Muscle of leg (tissue), 11 donors: Measurements from ENCODE around the gene PHTF2. TPM values are rescaled to one million over a fixed set of nuclear protein-coding genes. Genes with fewer than 3 reads are reported as not detected.
A peak's percentile ranks its signal among the peaks of the same experiment; 100 is the strongest.

Experiments used
- DNase-seq: peaks from one replicate; pipeline ENCODE4 v3.0.0; 2013
- H3K27ac ChIP-seq: one replicate; pipeline ENCODE4 v1.5.1; 2013; ENCODE audit warnings: mild to moderate bottlenecking, low read length, control low read depth
- H3K27me3 ChIP-seq: one replicate; pipeline ENCODE4 v1.6.1; 2013; ENCODE audit warnings: low read length; ENCODE audit not compliant: control insufficient read depth, insufficient read depth
- H3K36me3 ChIP-seq: one replicate; pipeline ENCODE4 v1.6.1; 2013; ENCODE audit warnings: low read length; ENCODE audit not compliant: control insufficient read depth, insufficient read depth
- H3K4me1 ChIP-seq: one replicate; pipeline ENCODE4 v1.6.1; 2013; ENCODE audit warnings: low read length; ENCODE audit not compliant: control insufficient read depth, insufficient read depth
- H3K4me3 ChIP-seq: one replicate; pipeline ENCODE4 v1.5.1; 2013; ENCODE audit warnings: low read length, control low read depth
- H3K9me3 ChIP-seq: replicated peaks from 2 replicates; pipeline ENCODE4 v1.6.1; 2013; ENCODE audit warnings: low read depth, low read length; ENCODE audit not compliant: control insufficient read depth
- WGBS: methylation state at CpG from one replicate; pipeline ENCODE4 v1.1.5; 2013; ENCODE audit warnings: missing lambda C conversion rate; ENCODE audit not compliant: insufficient coverage; 5-methylcytosine and 5-hydroxymethylcytosine counted together
- polyA plus RNA-seq, 8 donors: library from polyadenylated mRNA; unstranded; fragments of 120-200 nt; gene quantifications; one replicate each; pipeline versions ENCODE4 v1.2.1 to v1.2.3, GENCODE V29; 2013; ENCODE audit warnings: inconsistent platforms in 1 of 8, low replicate concordance in 1 of 8; ENCODE audit not compliant: insufficient read length in 8 of 8, insufficient read depth in 1 of 8
- total RNA-seq: library from RNA; stranded (reverse); fragments of 120-200 nt; gene quantifications from one replicate; pipeline ENCODE4 v1.2.4, GENCODE V29; 2013

The PHTF2 gene
- total and polyA plus RNA-seq, 9 donors, result 10.5 to 21.7 (median 18.6) TPM

DNA sequence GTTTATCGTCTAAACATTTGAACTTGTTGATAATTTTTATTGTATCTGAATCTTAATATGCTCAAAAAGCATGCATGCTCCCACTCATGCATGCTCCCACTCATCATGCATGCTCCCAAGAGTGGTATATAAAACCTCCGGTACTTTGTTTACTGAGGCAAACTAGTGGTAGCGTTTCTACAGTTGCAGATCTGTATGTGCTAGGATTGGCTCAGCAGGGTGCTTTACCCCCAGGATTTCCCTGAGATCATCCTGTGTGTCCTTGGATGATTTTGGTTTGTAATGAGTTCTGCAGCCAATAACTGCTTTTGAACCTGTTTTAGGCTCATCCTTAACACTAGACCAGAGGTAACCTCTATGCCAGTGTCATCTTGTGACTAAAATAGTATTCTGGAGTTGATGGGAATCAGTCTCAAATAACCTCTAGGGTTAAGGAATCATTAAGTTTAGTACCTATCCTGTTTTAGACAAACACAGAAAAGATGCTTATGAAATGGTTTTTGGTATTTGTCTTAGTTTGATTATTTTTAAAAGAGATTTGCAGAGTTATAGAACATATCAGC is 40.4 kb downstream of the PHTF2 start:
- 40% methylated on average over 1 of the region's 3 CpGs for WGBS
- Histone ChIP-seq H3K27me3 (no peaks in the 10 kb centered on the region), H3K4me3 (no peak overlapping the region), H3K9me3 (no peaks in the 10 kb centered on the region), H3K27ac (no peak overlapping the region), H3K4me1 (no peaks in the 10 kb centered on the region), H3K36me3 (no peaks in the 10 kb centered on the region)
- DNase-seq, result no peak

DNA sequence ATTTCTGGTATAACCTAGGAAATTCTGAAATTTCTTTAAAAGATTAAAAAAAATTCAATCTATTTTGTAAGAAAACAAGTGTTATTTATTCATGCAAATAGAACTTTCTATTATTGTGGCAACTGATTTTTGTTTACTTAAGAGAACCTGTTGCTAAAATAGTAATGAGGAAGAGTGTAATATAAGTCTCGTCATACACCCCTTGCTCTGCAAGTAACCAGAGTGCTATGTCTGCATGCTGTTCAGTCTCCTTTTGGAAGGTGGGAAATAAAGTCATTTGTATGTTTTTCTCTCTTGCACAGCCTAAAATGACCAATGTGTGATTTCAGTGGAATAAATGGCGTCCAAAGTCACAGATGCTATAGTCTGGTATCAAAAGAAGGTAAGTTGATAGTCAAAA is 41.3 kb downstream of the PHTF2 start:
- H3K4me3 ChIP-seq, result no peak overlapping the region
- H3K27me3 ChIP-seq, result no peaks in the 10 kb centered on the region
- H3K4me1 ChIP-seq, result no peaks in the 10 kb centered on the region
- WGBS, result no CpG with 5 or more reads among the region's 2 CpGs
- no peak for DNase-seq
- H3K9me3 ChIP-seq, result no peaks in the 10 kb centered on the region
- no peaks in the 10 kb centered on the region for H3K36me3 ChIP-seq
- H3K27ac ChIP-seq, result no peak overlapping the region

DNA sequence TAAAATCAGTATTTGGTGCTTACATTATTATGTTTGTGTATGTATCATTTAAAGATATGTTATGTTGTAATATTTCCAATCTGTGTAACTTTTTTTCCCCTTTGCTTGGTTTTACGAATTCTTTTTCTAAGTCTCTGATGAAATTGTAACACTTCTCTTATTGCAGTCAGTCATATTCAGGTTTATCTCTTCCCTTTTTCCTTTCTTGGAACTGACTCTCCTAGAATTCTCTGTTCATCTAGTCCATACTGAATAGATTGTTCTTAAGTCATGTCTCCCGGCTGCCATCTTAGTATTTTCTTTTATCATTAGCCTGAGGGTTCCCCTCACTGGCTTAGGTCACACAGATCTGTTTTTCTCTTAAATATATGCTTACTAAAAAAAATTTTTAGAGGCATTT is 44.6 kb downstream of the PHTF2 start:
- no CpG with 5 or more reads among the region's 2 CpGs for WGBS
- H3K4me3 ChIP-seq, result no peak overlapping the region
- no peaks in the 10 kb centered on the region for H3K36me3 ChIP-seq
- H3K27ac ChIP-seq, result no peak overlapping the region
- no peaks in the 10 kb centered on the region for H3K9me3 ChIP-seq
- H3K4me1 ChIP-seq, result no peaks in the 10 kb centered on the region
- no peak for DNase-seq
- H3K27me3 ChIP-seq, result no peaks in the 10 kb centered on the region

DNA sequence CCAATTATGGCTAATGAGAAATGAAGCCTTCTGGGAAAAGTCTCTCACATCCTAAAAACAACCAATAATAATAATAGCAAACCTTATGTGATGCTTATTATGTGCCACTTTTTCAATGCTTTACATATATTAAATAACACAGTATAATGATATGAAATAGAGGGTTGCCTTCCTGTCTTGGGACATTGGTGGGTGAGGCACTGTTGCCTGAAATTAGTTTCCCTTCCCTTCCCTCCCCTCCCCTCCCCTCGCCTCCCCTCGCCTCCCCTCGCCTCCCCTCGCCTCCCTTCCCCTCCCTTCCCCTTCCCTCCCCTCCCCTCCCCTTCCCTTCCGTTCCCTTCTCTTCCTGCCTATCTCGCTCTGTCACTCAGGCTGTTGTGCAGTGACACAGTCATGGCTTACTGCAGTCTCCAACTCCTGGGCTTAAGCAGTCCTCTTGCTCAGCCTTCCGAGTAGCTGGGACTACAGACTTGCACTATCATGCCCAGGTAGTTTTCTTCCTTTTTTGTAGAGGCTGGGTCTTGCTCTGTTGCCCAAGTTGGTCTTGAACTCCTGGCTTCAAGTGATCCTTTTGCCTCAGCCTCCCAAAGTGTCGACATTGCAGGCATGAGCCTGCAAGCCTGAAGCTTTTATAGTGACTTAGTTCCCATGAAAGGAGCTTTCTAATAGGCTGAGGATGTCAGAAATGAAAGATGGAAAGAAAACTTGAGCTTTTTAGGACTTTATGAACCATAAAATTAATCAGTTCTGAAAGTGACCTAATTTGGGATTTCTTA is 47.9 kb downstream of the PHTF2 start:
- WGBS, result 93% methylated on average over 3 of the region's 8 CpGs

DNA sequence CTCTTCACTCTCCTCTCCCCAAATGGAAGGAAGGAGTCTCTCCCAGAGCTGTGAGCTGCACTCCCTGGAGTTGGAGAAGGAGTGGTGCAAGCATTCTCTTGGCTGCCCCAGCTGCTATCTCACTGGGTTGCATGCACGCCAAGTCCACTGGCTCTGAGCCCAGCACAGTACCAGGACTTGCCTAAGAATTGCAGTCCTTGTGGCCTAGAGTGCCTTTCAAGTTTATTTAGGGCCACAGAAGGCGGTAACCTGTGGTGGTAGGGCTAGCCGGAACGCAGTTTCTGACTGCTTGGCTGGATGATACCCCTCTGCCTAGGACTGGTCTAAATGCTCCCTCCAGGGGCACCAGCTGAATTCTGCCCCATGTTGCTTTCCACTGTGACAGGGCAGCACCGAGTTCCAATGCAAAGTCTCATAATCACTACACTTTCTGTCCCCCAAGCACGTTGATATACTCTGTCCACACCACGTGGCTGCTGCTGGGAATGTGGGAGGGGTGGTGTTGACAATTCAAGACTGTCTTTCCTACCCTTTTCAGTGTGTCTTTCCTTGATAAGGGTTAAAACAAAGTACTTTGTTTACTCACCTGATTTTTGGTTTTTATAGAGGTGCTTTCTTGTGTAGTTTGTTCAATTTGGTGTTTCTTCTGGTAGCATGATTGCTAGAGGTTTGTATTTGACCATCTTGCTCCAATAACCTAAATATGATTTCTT is 57.0 kb downstream of the PHTF2 start:
- H3K27ac ChIP-seq, result no peak overlapping the region
- H3K4me1 ChIP-seq, result no peaks in the 10 kb centered on the region
- no peaks in the 10 kb centered on the region for H3K27me3 ChIP-seq
- H3K9me3 ChIP-seq, result no peaks in the 10 kb centered on the region
- H3K4me3 ChIP-seq, result no peak overlapping the region
- DNase-seq, result no peak
- WGBS, result 87% methylated on average over 4 of the region's 7 CpGs
- H3K36me3 ChIP-seq, result peaks cover 6% of the 10 kb centered on the region

More for the DNA sequence above, 47.9 kb downstream of the PHTF2 start:
- Histone ChIP-seq H3K4me1 (no peaks in the 10 kb centered on the region), H3K4me3 (no peak overlapping the region), H3K9me3 (no peaks in the 10 kb centered on the region), H3K36me3 (no peaks in the 10 kb centered on the region), H3K27ac (no peak overlapping the region), H3K27me3 (no peaks in the 10 kb centered on the region)
- no peak for DNase-seq

DNA sequence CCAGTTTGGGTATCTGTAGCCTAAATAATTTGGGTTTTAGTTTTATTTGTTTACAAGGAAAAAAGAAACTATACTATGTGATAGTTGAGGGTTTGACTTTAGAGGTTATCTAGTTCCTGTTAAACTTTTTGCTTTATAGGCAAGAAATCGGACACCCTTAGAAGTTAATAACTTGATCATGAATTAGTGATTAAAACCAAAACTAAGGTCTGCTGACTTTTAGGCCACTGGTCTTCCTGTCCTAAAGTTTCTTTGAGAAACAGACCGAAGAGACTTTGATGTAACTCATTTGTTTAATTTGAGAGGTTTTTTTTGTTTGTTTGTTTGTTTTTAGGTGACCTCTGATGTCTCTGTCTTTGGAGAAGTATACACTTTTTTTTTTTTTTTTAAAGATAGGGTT is 59.7 kb downstream of the PHTF2 start:
- no CpG with 5 or more reads among the region's 2 CpGs for WGBS
- no peaks in the 10 kb centered on the region for H3K4me1 ChIP-seq
- no peaks in the 10 kb centered on the region for H3K9me3 ChIP-seq
- no peak for DNase-seq
- no peak overlapping the region for H3K4me3 ChIP-seq
- H3K27ac ChIP-seq, result no peak overlapping the region
- H3K27me3 ChIP-seq, result no peaks in the 10 kb centered on the region
- peaks cover 6% of the 10 kb centered on the region for H3K36me3 ChIP-seq

DNA sequence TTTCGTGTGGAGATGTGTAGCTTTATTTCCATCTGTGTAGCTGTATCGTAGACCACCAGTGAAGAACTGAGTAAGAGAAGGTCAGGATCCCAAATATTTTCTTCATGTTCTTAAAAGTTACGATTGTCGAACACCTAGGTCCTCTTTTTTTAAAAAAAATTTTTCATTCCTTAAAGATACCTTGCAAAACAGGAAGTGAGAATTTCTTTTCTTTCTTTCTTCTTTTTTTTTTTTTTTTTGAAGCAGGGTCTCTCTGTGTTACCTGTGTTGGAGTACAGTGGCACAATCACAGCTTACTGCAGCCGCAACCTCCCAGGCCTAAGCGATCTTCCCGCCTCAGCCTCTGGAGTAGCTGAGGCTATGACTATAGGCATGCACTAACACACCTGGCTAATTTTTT is 60.8 kb downstream of the PHTF2 start:
- Histone ChIP-seq H3K9me3 (no peaks in the 10 kb centered on the region), H3K27me3 (no peaks in the 10 kb centered on the region), H3K4me3 (no peak overlapping the region), H3K36me3 (peaks cover 4% of the 10 kb centered on the region), H3K27ac (no peak overlapping the region), H3K4me1 (no peaks in the 10 kb centered on the region)
- DNase-seq, result no peak
- WGBS, result no CpG with 5 or more reads among the region's 7 CpGs

DNA sequence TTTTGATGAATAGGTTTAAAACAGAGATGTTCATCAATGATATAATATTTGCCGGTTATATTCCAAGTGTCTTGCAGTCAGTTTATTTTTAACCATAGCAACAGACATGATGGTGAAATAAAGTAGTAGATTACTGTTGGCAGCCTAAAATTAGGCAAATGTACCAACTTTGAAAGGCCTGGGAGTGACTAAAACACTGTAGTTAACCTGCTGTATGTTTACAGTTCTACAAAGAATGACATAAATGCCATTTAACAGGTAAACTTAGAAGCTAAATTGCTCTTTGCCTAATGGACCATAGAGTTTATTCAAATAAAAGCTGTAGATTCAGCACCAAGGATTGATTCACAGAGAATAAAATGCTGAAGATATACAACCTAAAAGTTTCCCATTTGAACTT is 64.1 kb downstream of the PHTF2 start:
- no peaks in the 10 kb centered on the region for H3K9me3 ChIP-seq
- no peak overlapping the region for H3K27ac ChIP-seq
- H3K4me3 ChIP-seq, result no peak overlapping the region
- peak; percentile 45 for DNase-seq
- no peaks in the 10 kb centered on the region for H3K27me3 ChIP-seq
- WGBS, result no CpG with 5 or more reads among the region's 1 CpG
- no peaks in the 10 kb centered on the region for H3K36me3 ChIP-seq
- H3K4me1 ChIP-seq, result no peaks in the 10 kb centered on the region

DNA sequence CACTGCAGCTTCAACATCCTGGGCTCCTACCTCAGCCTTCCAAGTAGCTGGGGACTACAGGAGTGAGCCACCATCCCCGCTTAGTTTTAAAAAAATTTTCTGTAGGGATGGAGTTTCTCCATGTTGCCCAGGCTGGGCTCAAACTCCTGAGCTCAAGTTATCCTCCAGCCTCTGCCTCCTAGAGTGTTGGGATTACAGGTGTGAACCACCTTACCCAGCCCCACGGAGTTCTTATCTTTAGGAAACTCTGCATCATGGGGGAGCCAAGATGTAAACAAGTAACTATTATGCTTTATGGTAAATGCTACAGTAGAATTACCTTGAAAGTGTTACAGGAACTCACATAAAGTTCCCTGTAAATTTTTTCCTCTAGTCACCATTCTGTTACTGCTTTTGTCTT is 65.3 kb downstream of the PHTF2 start:
- H3K4me1 ChIP-seq, result no peaks in the 10 kb centered on the region
- no peak overlapping the region for H3K4me3 ChIP-seq
- no CpG with 5 or more reads among the region's 2 CpGs for WGBS
- H3K9me3 ChIP-seq, result no peaks in the 10 kb centered on the region
- DNase-seq, result no peak
- no peaks in the 10 kb centered on the region for H3K36me3 ChIP-seq
- no peaks in the 10 kb centered on the region for H3K27me3 ChIP-seq
- no peak overlapping the region for H3K27ac ChIP-seq

DNA sequence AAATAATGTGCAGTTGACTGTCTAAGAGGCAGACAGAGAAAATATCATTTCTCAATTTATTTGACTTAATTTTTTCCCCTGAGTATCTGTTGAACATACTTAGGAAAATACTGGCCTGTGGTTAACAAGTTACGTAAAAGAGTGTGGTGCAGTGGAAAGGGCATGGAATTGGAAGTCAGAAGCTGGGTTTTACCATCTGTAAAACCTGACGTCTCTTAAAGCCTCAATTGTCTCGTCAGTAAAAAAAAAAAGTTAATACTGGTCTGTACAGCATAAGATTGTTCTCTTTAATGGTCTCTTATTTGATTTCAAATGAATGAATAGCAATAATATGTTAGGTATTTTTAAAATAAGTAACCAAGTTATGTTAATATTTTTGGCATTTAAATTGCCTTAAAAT is 67.8 kb downstream of the PHTF2 start:
- Histone ChIP-seq H3K9me3 (no peaks in the 10 kb centered on the region), H3K36me3 (no peaks in the 10 kb centered on the region), H3K4me3 (no peak overlapping the region), H3K27ac (no peak overlapping the region), H3K27me3 (no peaks in the 10 kb centered on the region), H3K4me1 (no peaks in the 10 kb centered on the region)
- WGBS, result 86% methylated on average over 1 of the region's 3 CpGs
- DNase-seq, result no peak
